Pancreas (tissue), 10 donors: ENCODE measurements around the gene ADAMTS6. TPM values are rescaled to one million over a fixed set of nuclear protein-coding genes. Genes with fewer than 3 reads are reported as not detected.
"Not testable (repeated sequence)": the region's sequence is repeated elsewhere in the genome, so short reads cannot be mapped to it uniquely, and the experiment has no call there.

Experiments
- ATAC-seq, 4 donors: fragments of 200-7000 bp; cut with Tn5 transposase; one replicate each; pipeline versions ENCODE4 v1.8.0 to v1.9.1; 2020; ENCODE audit warnings: mild to moderate bottlenecking in 4 of 4, moderate library complexity in 4 of 4
- DNase-seq, 6 donors: peaks; one replicate each; pipeline ENCODE4 v3.0.0-alpha.2; 2020
- FAIRE-seq: peaks from 2 replicates; lab custom pipeline; 2012; peaks lifted over from hg19 to GRCh38; lab: Jason Lieb, UNC
- H3K27ac ChIP-seq, 4 donors: fragments of 200-600 bp; sonication (generic); 1 replicate in 3 of 4; 2 replicates in 1 of 4; pipeline versions ENCODE4 v1.5.0 to v1.8.0; 2020
- H3K27me3 ChIP-seq, 4 donors: fragments of 200-600 bp; one replicate each; pipeline ENCODE4 v1.8.0; 2021
- H3K36me3 ChIP-seq, 3 donors: fragments of 200-600 bp; sonication (generic) in 1 of 3; one replicate each; pipeline versions ENCODE4 v1.5.0 to v1.8.0; 2020 to 2021
- H3K4me1 ChIP-seq, 3 donors: fragments of 200-600 bp; one replicate each; pipeline ENCODE4 v1.8.0; 2021
- H3K4me3 ChIP-seq, 4 donors: fragments of 200-600 bp; sonication (generic) in 2 of 4; one replicate each; pipeline versions ENCODE4 v1.5.0 to v1.8.0; 2020 to 2021
- H3K9me3 ChIP-seq, 4 donors: fragments of 200-600 bp; one replicate each; pipeline ENCODE4 v1.8.0; 2021
- WGBS, 2 donors: extraction: QIAGEN DNeasy Blood & Tissue Kit; methylation state at CpG; one replicate each; pipeline ENCODE4 v1.1.7; 2013; 5-methylcytosine and 5-hydroxymethylcytosine counted together
- intact Hi-C, 3 donors: fragments of 100-400 bp; cut with DNase I; formaldehyde crosslinking; loops; one replicate each; pipeline versions ENCODE4 v1.11.1 to v1.14.2; 2022
- polyA plus RNA-seq, 2 donors: library from polyadenylated mRNA; stranded (reverse); fragments of 200-250 nt; gene quantifications; one replicate each; pipeline ENCODE4 v1.2.3, GENCODE V29; 2013
- total RNA-seq, 6 donors: library from RNA; stranded (reverse); fragmentation: NEBNext Ultra II Directional in 4 of 6; extraction: Animal tissue kit (Norgen Biotek cat#: 25700) in 4 of 6; gene quantifications; one replicate each; pipeline versions ENCODE4 v1.2.1 to v1.2.4, GENCODE V29; 2021 to 2023
- TF ChIP-seq, protein P1 (sequence below), 4 donors: fragments of 200-600 bp; sonication (generic) in 3 of 4; IDR thresholded peaks; one replicate each; pipeline versions ENCODE4 v1.5.0 to v1.8.0; 2021; ENCODE audit warnings: antibody characterized with exemption in 4 of 4
- donor health status: healthy with polysubstance abuse.
- donor health status: DM: no; HTN: no; CAD: no; lungs with moderate emphysema.
- donor health status: DM: no; HTN: no; CAD: no.
- donor health status: control.
- donor health status: control.
- donor health status: Bipolar disorder and iron deficiency.
- donor health status: DM: yes; HTN: yes; CAD: no.
- donor health status: DM: no; HTN: no; CAD: no.
- donor health status: DM: no; HTN: no; CAD: no.
- donor health status: DM: yes; HTN: yes; CAD: no.

The ADAMTS6 gene
- total and polyA plus RNA-seq, 8 donors: 0.14 to 0.70 (median 0.30) TPM

DNA sequence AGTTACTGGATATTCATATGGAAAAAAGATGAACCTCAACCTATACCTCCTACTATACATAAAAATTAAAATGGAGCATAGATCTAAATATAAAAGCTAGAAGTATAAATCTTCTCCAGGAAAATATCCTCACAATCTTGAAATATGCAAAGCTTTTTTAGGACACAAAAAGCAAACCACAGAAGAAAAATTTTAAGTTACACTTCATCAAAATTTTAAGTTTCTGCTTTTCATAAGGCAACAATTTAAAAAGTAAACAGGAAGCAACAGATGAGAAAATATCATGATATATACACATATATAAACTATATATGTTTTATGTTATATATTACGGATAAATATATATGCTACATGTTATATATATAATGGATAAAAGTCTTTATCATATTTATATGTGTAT, 157.5 kb downstream of the ADAMTS6 start:
- no peak overlapping the region for H3K27ac ChIP-seq
- H3K9me3 ChIP-seq: no peaks in the 10 kb centered on the region
- H3K4me3 ChIP-seq: no peak overlapping the region
- no peaks in the 10 kb centered on the region for H3K36me3 ChIP-seq
- ATAC-seq: no peak
- DNase-seq: no peak
- TF ChIP-seq, protein P1, sequence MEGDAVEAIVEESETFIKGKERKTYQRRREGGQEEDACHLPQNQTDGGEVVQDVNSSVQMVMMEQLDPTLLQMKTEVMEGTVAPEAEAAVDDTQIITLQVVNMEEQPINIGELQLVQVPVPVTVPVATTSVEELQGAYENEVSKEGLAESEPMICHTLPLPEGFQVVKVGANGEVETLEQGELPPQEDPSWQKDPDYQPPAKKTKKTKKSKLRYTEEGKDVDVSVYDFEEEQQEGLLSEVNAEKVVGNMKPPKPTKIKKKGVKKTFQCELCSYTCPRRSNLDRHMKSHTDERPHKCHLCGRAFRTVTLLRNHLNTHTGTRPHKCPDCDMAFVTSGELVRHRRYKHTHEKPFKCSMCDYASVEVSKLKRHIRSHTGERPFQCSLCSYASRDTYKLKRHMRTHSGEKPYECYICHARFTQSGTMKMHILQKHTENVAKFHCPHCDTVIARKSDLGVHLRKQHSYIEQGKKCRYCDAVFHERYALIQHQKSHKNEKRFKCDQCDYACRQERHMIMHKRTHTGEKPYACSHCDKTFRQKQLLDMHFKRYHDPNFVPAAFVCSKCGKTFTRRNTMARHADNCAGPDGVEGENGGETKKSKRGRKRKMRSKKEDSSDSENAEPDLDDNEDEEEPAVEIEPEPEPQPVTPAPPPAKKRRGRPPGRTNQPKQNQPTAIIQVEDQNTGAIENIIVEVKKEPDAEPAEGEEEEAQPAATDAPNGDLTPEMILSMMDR (IDR thresholded peaks at IDR 0.05): no peak
- FAIRE-seq: no peak
- no peaks in the 10 kb centered on the region for H3K27me3 ChIP-seq
- no peaks in the 10 kb centered on the region for H3K4me1 ChIP-seq
- WGBS, 2 donors: 79 to 86% methylated on average over 1 of the region's 1 CpG
- intact Hi-C loops: no loop called here

DNA sequence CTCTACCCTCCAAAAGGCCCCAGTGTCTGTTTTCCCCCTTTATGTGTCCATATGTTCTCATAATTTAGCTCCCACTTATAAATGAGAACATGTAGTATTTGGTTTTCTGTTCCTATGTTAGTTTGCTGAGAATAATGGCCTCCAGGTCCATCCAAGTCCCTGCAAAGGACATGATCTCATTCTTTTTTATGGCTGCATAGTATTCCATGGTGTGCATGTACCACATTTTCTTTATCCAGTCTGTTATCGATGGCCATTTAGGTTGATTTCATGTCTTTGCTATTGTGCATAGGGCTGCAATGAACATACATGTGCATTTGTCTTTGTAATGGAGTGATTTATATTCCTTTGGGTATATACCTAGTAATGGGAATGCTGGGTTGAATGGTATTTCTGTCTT, 161.0 kb downstream of the ADAMTS6 start:
- H3K27me3 ChIP-seq, H3K4me1 ChIP-seq, H3K9me3 ChIP-seq, H3K4me3 ChIP-seq, H3K27ac ChIP-seq, intact Hi-C loops, DNase-seq, FAIRE-seq, H3K36me3 ChIP-seq, ATAC-seq: not testable (repeated sequence)
- WGBS, 2 donors: 84 to 92% methylated on average over 1 of the region's 1 CpG

DNA sequence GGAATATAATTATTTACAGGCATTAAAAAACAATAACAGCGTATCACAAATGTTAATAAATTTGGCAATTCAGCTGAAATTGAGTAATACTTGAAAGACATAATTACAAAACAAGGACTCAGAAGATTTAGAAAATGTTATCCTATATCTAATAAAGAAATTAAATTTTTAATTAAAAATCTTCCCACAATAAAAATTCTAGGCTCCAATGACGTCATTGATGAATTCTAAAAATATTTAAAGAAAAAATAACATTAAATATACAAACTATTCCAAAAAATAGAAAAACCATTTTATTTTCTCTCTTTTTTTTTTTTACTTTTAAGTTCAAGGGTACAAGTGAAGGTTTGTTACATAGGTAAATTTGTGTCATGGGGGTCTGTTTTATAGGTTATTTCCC, 161.5 kb downstream of the ADAMTS6 start:
- TF ChIP-seq, protein P1 (IDR thresholded peaks at IDR 0.05): no peak
- H3K9me3 ChIP-seq: no peaks in the 10 kb centered on the region
- intact Hi-C loops: no loop called here
- H3K4me3 ChIP-seq: no peak overlapping the region
- FAIRE-seq (no peak), DNase-seq (no peak), ATAC-seq (no peak)
- no peaks in the 10 kb centered on the region for H3K36me3 ChIP-seq
- H3K27me3 ChIP-seq: no peaks in the 10 kb centered on the region
- 70 to 77% methylated on average over 2 of the region's 2 CpGs for WGBS, 2 donors
- no peaks in the 10 kb centered on the region for H3K4me1 ChIP-seq
- H3K27ac ChIP-seq: no peak overlapping the region

GRCh38 chr5:65307931-65308330, 173.8 kb downstream of the ADAMTS6 start:
- TF ChIP-seq, protein P1 (IDR thresholded peaks at IDR 0.05): no peak
- Histone ChIP-seq H3K4me1 (no peaks in the 10 kb centered on the region), H3K4me3 (no peak overlapping the region), H3K36me3 (no peaks in the 10 kb centered on the region), H3K27ac (no peak overlapping the region), H3K27me3 (no peaks in the 10 kb centered on the region), H3K9me3 (no peaks in the 10 kb centered on the region)
- ATAC-seq: no peak
- no peak for DNase-seq
- intact Hi-C loops: no loop called here
- 75 to 85% methylated on average over 1 of the region's 1 CpG for WGBS, 2 donors
- FAIRE-seq: no peak

DNA sequence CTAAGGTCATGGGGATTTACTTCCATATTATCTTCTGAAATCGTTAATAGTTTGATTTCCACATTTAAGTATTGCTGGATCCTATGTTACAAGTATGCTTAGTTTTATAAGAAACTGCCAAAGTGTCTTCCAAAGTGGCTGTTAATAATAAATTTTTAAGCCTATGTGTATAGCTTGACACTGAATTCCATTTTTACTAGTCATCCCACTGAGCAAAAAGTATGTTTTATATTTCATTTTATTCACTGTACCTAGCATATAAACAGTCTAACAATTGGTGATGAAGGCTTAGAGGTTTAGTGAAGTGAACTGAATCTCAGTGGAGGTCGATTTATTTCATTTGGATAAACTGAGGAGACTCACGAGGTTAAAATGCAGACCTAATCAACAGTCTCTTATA, 174.6 kb downstream of the ADAMTS6 start:
- TF ChIP-seq, protein P1 (IDR thresholded peaks at IDR 0.05): no peak
- intact Hi-C loops: no loop called here
- Histone ChIP-seq H3K27ac (no peak overlapping the region), H3K27me3 (no peaks in the 10 kb centered on the region), H3K36me3 (no peaks in the 10 kb centered on the region), H3K4me3 (no peak overlapping the region), H3K4me1 (no peaks in the 10 kb centered on the region), H3K9me3 (no peaks in the 10 kb centered on the region)
- DNase-seq (no peak), FAIRE-seq (no peak), ATAC-seq (no peak)
- WGBS, 2 donors: 48 to 68% methylated on average over 3 of the region's 3 CpGs
